ENCODE measurements around the gene DNAJC2.

Gene DNAJC2

GRCh38 chr7:103344453-103345149, at the start of gene DNAJC2:
Gene DNAJC2, minus strand, starts transcription at chr7:103344767. Its CDS starts 145 bp downstream, at chr7:103344622.
- peak within 1 kb of the TSS; percentile 93 for H3K4me3 Mint-ChIP-seq
- peaks cover 13% of the 10 kb centered on the region for H3K36me3 Mint-ChIP-seq
- peak within 1 kb of the TSS; percentile 99 for H3K27ac Mint-ChIP-seq
- no peaks in the 10 kb centered on the region for H3K27me3 Mint-ChIP-seq
- H3K4me1 Mint-ChIP-seq (ENCODE audit: low read depth): peaks cover 63% of the 10 kb centered on the region
- no peaks in the 10 kb centered on the region for H3K9me3 Mint-ChIP-seq (ENCODE audit: low read depth)

DNA sequence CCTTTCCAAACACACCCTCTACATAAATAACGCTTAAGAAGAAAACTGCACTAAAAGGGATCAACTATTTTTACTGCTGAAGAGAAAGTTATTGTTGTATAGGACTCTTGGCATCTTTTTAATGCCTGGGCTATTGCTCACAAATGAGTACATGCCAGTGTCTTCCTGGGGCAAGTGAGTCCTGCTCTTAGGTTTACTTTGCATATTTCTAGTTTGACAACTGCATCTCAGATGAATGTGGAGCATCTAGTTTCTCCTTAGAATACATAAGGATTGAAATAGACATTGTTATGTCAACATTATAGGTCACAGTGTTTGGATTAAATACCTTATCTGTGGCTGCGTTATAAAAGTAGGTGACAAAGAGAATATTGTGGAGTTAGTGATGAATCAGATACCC, 47.4 kb upstream of the DNAJC2 start:
- peaks cover 7% of the 10 kb centered on the region for H3K27me3 Mint-ChIP-seq
- no peaks in the 10 kb centered on the region for H3K36me3 Mint-ChIP-seq
- H3K4me1 Mint-ChIP-seq (ENCODE audit: low read depth): no peaks in the 10 kb centered on the region
- H3K27ac Mint-ChIP-seq: no peak overlapping the region
- no peaks in the 10 kb centered on the region for H3K9me3 Mint-ChIP-seq (ENCODE audit: low read depth)
- H3K4me3 Mint-ChIP-seq: no peak overlapping the region

GRCh38 chr7:103391150-103391549, 46.6 kb upstream of the DNAJC2 start:
- Mint-ChIP-seq H3K27ac (no peak overlapping the region), H3K9me3 (ENCODE audit: low read depth) (no peaks in the 10 kb centered on the region), H3K4me1 (ENCODE audit: low read depth) (no peaks in the 10 kb centered on the region), H3K36me3 (no peaks in the 10 kb centered on the region), H3K4me3 (no peak overlapping the region), H3K27me3 (peaks cover 7% of the 10 kb centered on the region)

DNA sequence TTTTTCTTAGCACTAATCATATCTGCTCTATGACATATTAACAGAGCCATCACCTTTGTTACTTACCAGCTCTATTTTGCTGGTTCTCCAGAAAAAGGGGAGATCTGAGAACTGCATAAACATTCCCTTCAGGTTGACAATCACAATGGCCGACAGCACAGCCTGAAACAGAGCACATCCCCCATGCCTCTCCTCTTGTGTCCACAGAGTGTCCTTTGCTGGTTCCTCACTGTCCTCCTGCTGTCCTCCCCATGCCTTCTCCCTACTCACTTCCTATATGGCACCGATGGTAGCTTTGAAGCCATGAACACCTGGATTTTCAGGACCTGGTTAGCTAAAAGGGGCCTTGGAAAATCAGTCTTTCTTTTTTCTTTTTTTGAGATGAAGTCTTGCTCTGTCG, 44.7 kb upstream of the DNAJC2 start:
- no peaks in the 10 kb centered on the region for H3K9me3 Mint-ChIP-seq (ENCODE audit: low read depth)
- H3K4me1 Mint-ChIP-seq (ENCODE audit: low read depth): no peaks in the 10 kb centered on the region
- H3K4me3 Mint-ChIP-seq: no peak overlapping the region
- peaks cover 5% of the 10 kb centered on the region for H3K27me3 Mint-ChIP-seq
- no peaks in the 10 kb centered on the region for H3K36me3 Mint-ChIP-seq
- no peak overlapping the region for H3K27ac Mint-ChIP-seq

GRCh38 chr7:103388469-103389140, 44.0 kb upstream of the DNAJC2 start:
- H3K4me1 Mint-ChIP-seq (ENCODE audit: low read depth): no peaks in the 10 kb centered on the region
- H3K9me3 Mint-ChIP-seq (ENCODE audit: low read depth): no peaks in the 10 kb centered on the region
- no peaks in the 10 kb centered on the region for H3K36me3 Mint-ChIP-seq
- H3K27ac Mint-ChIP-seq: no peak overlapping the region
- no peak overlapping the region for H3K4me3 Mint-ChIP-seq
- peaks cover 5% of the 10 kb centered on the region for H3K27me3 Mint-ChIP-seq

- H3K27me3 Mint-ChIP-seq: peaks cover 5% of the 10 kb centered on the region
- no peak overlapping the region for H3K27ac Mint-ChIP-seq
- H3K9me3 Mint-ChIP-seq (ENCODE audit: low read depth): no peaks in the 10 kb centered on the region
- no peak overlapping the region for H3K4me3 Mint-ChIP-seq
- no peaks in the 10 kb centered on the region for H3K36me3 Mint-ChIP-seq
- no peaks in the 10 kb centered on the region for H3K4me1 Mint-ChIP-seq (ENCODE audit: low read depth)
Observed at GRCh38 chr7:103387242-103387641, 42.7 kb upstream of the DNAJC2 start.

- Mint-ChIP-seq H3K4me3 (no peak overlapping the region), H3K27ac (no peak overlapping the region), H3K4me1 (ENCODE audit: low read depth) (no peaks in the 10 kb centered on the region), H3K27me3 (peaks cover 2% of the 10 kb centered on the region), H3K36me3 (no peaks in the 10 kb centered on the region), H3K9me3 (ENCODE audit: low read depth) (no peaks in the 10 kb centered on the region)
Observed at GRCh38 chr7:103382032-103382402, 37.5 kb upstream of the DNAJC2 start.

DNA sequence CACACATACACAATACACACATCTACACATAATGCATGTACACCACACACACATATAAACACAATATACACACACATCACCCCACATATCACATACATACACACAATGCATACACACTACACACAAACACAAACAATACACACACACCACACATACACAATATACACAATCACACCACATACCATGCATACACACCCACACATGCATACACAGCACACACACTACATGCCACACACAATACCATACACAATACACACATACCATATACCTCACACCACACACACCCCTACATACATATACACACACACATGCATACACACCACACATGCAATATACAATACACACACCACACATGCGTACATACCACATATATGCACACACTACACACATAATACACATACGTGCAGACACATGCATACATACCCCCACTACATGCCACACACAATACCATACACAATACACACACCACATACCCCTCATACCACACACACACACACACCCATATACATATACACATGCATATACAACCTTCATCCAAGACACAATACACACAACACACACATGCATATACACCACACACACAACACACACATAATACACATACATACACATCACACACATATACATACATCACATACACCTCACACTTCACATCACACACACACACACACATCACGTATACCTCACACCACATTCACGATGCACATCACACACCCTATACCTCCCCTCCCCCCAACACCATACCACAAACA, 36.9 kb upstream of the DNAJC2 start:
- H3K4me1 Mint-ChIP-seq (ENCODE audit: low read depth): no peaks in the 10 kb centered on the region
- no peak overlapping the region for H3K27ac Mint-ChIP-seq
- H3K4me3 Mint-ChIP-seq: no peak overlapping the region
- H3K9me3 Mint-ChIP-seq (ENCODE audit: low read depth): no peaks in the 10 kb centered on the region
- peaks cover 2% of the 10 kb centered on the region for H3K27me3 Mint-ChIP-seq
- H3K36me3 Mint-ChIP-seq: no peaks in the 10 kb centered on the region

DNA sequence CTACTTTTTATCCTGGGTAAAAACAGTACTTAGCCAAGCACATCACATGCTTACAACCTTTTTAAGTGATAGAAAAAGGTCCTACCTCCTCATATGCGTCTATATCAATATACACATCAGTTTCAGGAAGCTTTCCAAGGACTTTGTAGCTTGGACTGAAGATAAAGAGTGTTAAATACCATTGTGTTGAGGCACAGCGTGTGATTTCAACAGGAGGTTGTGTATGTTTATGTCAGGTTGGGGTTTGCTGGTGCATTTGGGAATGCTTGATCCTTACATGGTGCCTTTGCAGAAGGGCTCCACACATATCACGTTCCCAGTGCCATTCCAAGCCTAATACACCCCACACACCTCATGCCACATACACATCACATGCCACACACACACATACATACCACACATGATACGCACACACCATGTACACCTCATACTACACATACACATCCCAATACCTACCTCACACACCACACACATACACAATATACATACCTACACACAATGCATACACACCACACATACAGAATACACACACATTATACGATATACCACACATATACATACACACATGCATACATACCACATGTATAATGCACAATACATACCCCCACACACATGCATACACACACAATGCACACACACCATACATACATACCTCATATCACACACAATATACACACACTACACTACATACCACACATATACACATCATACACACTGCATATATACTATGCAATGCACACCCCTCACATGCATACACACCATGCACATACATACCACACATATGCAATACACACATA, 36.0 kb upstream of the DNAJC2 start:
- H3K27ac Mint-ChIP-seq: no peak overlapping the region
- H3K4me1 Mint-ChIP-seq (ENCODE audit: low read depth): no peaks in the 10 kb centered on the region
- no peak overlapping the region for H3K4me3 Mint-ChIP-seq
- peaks cover 2% of the 10 kb centered on the region for H3K27me3 Mint-ChIP-seq
- H3K9me3 Mint-ChIP-seq (ENCODE audit: low read depth): no peaks in the 10 kb centered on the region
- H3K36me3 Mint-ChIP-seq: no peaks in the 10 kb centered on the region

GRCh38 chr7:103379270-103379975, 34.9 kb upstream of the DNAJC2 start:
- Mint-ChIP-seq H3K4me3 (no peak overlapping the region), H3K36me3 (no peaks in the 10 kb centered on the region), H3K27me3 (peaks cover 2% of the 10 kb centered on the region), H3K4me1 (ENCODE audit: low read depth) (no peaks in the 10 kb centered on the region), H3K27ac (no peak overlapping the region), H3K9me3 (ENCODE audit: low read depth) (no peaks in the 10 kb centered on the region)

- Mint-ChIP-seq H3K36me3 (no peaks in the 10 kb centered on the region), H3K27ac (no peak overlapping the region), H3K27me3 (peaks cover 2% of the 10 kb centered on the region), H3K4me1 (ENCODE audit: low read depth) (peaks cover 5% of the 10 kb centered on the region), H3K9me3 (ENCODE audit: low read depth) (no peaks in the 10 kb centered on the region), H3K4me3 (no peak overlapping the region)
Observed at GRCh38 chr7:103373866-103374643, 29.5 kb upstream of the DNAJC2 start.

- Mint-ChIP-seq H3K9me3 (ENCODE audit: low read depth) (no peaks in the 10 kb centered on the region), H3K4me1 (ENCODE audit: low read depth) (peaks cover 5% of the 10 kb centered on the region), H3K36me3 (no peaks in the 10 kb centered on the region), H3K27ac (no peak overlapping the region), H3K4me3 (no peak overlapping the region), H3K27me3 (no peaks in the 10 kb centered on the region)
Observed at GRCh38 chr7:103369432-103369831, 24.9 kb upstream of the DNAJC2 start.

DNA sequence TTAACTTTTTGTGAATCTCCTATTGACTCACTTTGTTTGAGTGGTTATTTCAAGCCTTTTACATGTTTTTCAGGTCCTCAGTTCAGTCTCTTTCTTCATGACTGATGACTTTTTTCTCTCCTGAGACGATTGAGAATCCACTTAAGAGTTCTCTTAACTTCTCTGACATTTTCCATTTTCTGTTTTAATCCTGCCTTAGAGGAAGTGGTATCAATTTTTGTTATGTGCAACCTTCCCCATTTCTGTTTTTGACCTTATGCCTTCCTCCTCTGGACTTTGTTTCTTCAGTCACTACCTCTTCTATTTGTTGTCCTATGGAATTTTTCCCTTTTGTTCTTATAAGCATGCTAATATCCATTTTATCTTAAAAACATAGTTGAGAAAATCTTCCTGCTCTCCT, 5.2 kb upstream of the DNAJC2 start:
- Mint-ChIP-seq H3K4me3 (peak overlapping the region; percentile 94), H3K27me3 (no peaks in the 10 kb centered on the region), H3K27ac (peak overlapping the region; percentile 80), H3K4me1 (ENCODE audit: low read depth) (peaks cover 64% of the 10 kb centered on the region), H3K9me3 (ENCODE audit: low read depth) (no peaks in the 10 kb centered on the region), H3K36me3 (peaks cover 6% of the 10 kb centered on the region)

DNA sequence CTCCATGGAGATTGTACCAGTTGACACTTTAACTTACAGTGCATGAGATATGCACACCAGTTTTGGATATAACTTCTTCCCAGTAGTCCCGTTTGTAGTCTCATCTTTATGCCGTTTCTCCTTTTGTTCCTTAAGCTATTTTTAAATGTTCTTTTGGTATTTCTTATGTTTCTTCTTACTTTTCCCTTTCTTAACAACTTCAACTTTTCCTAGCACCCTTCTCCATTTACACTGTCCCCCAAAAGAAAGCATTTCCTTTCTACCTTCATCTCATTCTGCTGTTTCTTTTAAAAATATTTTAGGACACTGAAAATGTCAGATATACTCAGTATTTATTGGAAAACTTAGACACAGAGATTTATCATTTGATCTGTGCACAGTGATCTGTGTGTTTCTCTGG, 4.4 kb upstream of the DNAJC2 start:
- Mint-ChIP-seq H3K9me3 (ENCODE audit: low read depth) (no peaks in the 10 kb centered on the region), H3K36me3 (peaks cover 6% of the 10 kb centered on the region), H3K27me3 (no peaks in the 10 kb centered on the region), H3K4me1 (ENCODE audit: low read depth) (peaks cover 66% of the 10 kb centered on the region), H3K27ac (peak overlapping the region; percentile 97), H3K4me3 (peak overlapping the region; percentile 94)

Data from activated naive CD8-positive, alpha-beta T cell (primary cell).